Caco-2 (cell line): Measurements from ENCODE around the gene LMOD2. TPM values are rescaled to one million over a fixed set of nuclear protein-coding genes. Genes with fewer than 3 reads are reported as not detected.

Source experiments
- BruUV-seq: library from RNA; stranded (reverse); fragments of 400-500 nt; replicated peaks from 2 replicates; lab custom pipeline; 2021; lab: Mats Ljungman, UMichigan
- CTCF ChIA-PET: fragments of 300-600 bp; sonication (Branson Sonifier 250); formaldehyde crosslinking; loops from one replicate; lab custom pipeline; 2022; ENCODE audit warnings: antibody characterized with exemption; lab: Charles Lee
- POLR2A ChIA-PET: fragments of 300-600 bp; sonication (Branson Sonifier 250); formaldehyde crosslinking; loops from one replicate; lab custom pipeline; 2022; ENCODE audit warnings: antibody characterized with exemption; lab: Charles Lee
- DNase-seq, 2 experiments: peaks; one replicate each; pipeline versions ENCODE4 v3.0.0 to v3.0.0-alpha.2; 2020 to 2022
- H3K27me3 ChIP-seq: replicated peaks from 2 replicates; pipeline ENCODE4 v1.6.0; 2011; ENCODE audit warnings: low read length; ENCODE audit not compliant: control insufficient read depth, insufficient read depth
- H3K36me3 ChIP-seq: 2 replicates; pipeline ENCODE4 v1.5.1; 2011; ENCODE audit warnings: low read length; ENCODE audit not compliant: control insufficient read depth, insufficient read depth
- H3K4me1 ChIP-seq: fragments of 250-450 bp; sonication (Bioruptor Pico); 2 replicates; pipeline ENCODE4 v1.5.1; 2020; ENCODE audit warnings: mild to moderate bottlenecking
- H3K4me3 ChIP-seq: 2 replicates; pipeline ENCODE4 v1.5.1; 2011; ENCODE audit warnings: low read depth, mild to moderate bottlenecking, control low read depth, low read length
- H3K9me3 ChIP-seq: fragments of 250-450 bp; sonication (Bioruptor Pico); 2 replicates; pipeline ENCODE4 v1.5.1; 2020; ENCODE audit warnings: mild to moderate bottlenecking, moderate library complexity
- H3K27ac Mint-ChIP-seq: one replicate; pipeline ENCODE4 v1.8.0; 2022; ENCODE audit warnings: mixed read lengths; ENCODE audit not compliant: unreplicated experiment
- H3K27me3 Mint-ChIP-seq: one replicate; pipeline ENCODE4 v1.8.0; 2022; ENCODE audit warnings: mixed read lengths; ENCODE audit not compliant: insufficient read depth, unreplicated experiment
- H3K36me3 Mint-ChIP-seq: one replicate; pipeline ENCODE4 v1.8.0; 2022; ENCODE audit warnings: mild to moderate bottlenecking, mixed read lengths; ENCODE audit not compliant: insufficient read depth, unreplicated experiment
- H3K4me1 Mint-ChIP-seq: one replicate; pipeline ENCODE4 v1.8.0; 2022; ENCODE audit warnings: low read depth, mixed read lengths; ENCODE audit not compliant: unreplicated experiment
- H3K4me3 Mint-ChIP-seq: one replicate; pipeline ENCODE4 v1.8.0; 2022; ENCODE audit warnings: mild to moderate bottlenecking, moderate library complexity, mixed read lengths; ENCODE audit not compliant: unreplicated experiment
- H3K9me3 Mint-ChIP-seq: one replicate; pipeline ENCODE4 v1.8.0; 2022; ENCODE audit warnings: mixed read lengths; ENCODE audit not compliant: unreplicated experiment
- CTCF ChIP-seq, 2 experiments: fragments of 200-600 bp in 1 of 2; IDR thresholded peaks; 1 replicate in 1 of 2; 2 replicates in 1 of 2; pipeline versions ENCODE4 v1.5.1 to v1.8.0; 2011 to 2022; ENCODE audit warnings: antibody characterized with exemption in 1 of 2, control low read depth in 1 of 2, inconsistent platforms in 1 of 2, low read depth in 1 of 2, low read length in 1 of 2, mild to moderate bottlenecking in 1 of 2, moderate library complexity in 1 of 2; ENCODE audit not compliant: insufficient read depth in 1 of 2, severe bottlenecking in 1 of 2, unreplicated experiment in 1 of 2
- intact Hi-C: fragments of 100-400 bp; cut with micrococcal nuclease; formaldehyde crosslinking; loops from one replicate; pipeline ENCODE4 v1.10.0; 2022; ENCODE audit not compliant: unreplicated experiment
- total RNA-seq: library from RNA; stranded (reverse); gene quantifications from 2 replicates; pipeline ENCODE4 v1.2.3, GENCODE V29; 2022

LMOD2 gene
- total RNA-seq, 1 experiment from 2014 or later = not detected

GRCh38 chr7:123624527-123625183, 31.0 kb upstream of the LMOD2 start:
- Histone ChIP-seq H3K36me3 (no peaks in the 10 kb centered on the region), H3K9me3 (no peaks in the 10 kb centered on the region), H3K27me3 (no peaks in the 10 kb centered on the region), H3K4me1 (peaks cover 9% of the 10 kb centered on the region), H3K4me3 (no peak overlapping the region)
- Mint-ChIP-seq H3K9me3 (peaks cover 12% of the 10 kb centered on the region), H3K36me3 (no peaks in the 10 kb centered on the region), H3K27ac (no peak overlapping the region), H3K4me1 (peaks cover 19% of the 10 kb centered on the region), H3K27me3 (no peaks in the 10 kb centered on the region), H3K4me3 (no peak overlapping the region)
- ChIA-PET CTCF (interaction anchor here (1.3 kb wide), 1 partner anchor 12 kb away, joined by 6 read pairs; no protein-coding TSS in a partner anchor), POLR2A (no interaction called here)
- DNase-seq = peak; percentile 31 to 47
- BruUV-seq = no TSS peak
- TF ChIP-seq CTCF (IDR thresholded peaks at IDR 0.05; ENCODE audit: insufficient read depth in 1 of 2, low read depth in 1 of 2, low read length in 1 of 2, severe bottlenecking in 1 of 2, unreplicated experiment in 1 of 2) = peak in 1 of 2 experiments; percentile 24
- intact Hi-C loops = no loop called here

- no peak for TF ChIP-seq CTCF (IDR thresholded peaks at IDR 0.05; ENCODE audit: insufficient read depth in 1 of 2, low read depth in 1 of 2, low read length in 1 of 2, severe bottlenecking in 1 of 2, unreplicated experiment in 1 of 2)
- ChIA-PET CTCF (interaction anchor here (1.3 kb wide), 1 partner anchor 12 kb away, joined by 6 read pairs; no protein-coding TSS in a partner anchor), POLR2A (no interaction called here)
- Mint-ChIP-seq H3K4me1 (peaks cover 19% of the 10 kb centered on the region), H3K9me3 (peaks cover 12% of the 10 kb centered on the region), H3K27me3 (no peaks in the 10 kb centered on the region), H3K27ac (no peak overlapping the region), H3K4me3 (no peak overlapping the region), H3K36me3 (no peaks in the 10 kb centered on the region)
- DNase-seq = no peak
- Histone ChIP-seq H3K4me1 (peaks cover 9% of the 10 kb centered on the region), H3K36me3 (no peaks in the 10 kb centered on the region), H3K27me3 (no peaks in the 10 kb centered on the region), H3K9me3 (no peaks in the 10 kb centered on the region), H3K4me3 (no peak overlapping the region)
- intact Hi-C loops = no loop called here
- BruUV-seq = no TSS peak
Measured at GRCh38 chr7:123625254-123625653, 30.4 kb upstream of the LMOD2 start.

GRCh38 chr7:123627851-123628250, 27.8 kb upstream of the LMOD2 start:
- POLR2A ChIA-PET = no interaction called here

More at GRCh38 chr7:123627851-123628250, 27.8 kb upstream of the LMOD2 start:
- intact Hi-C loops = no loop called here
- no peaks in the 10 kb centered on the region for H3K9me3 ChIP-seq
- CTCF ChIA-PET = no interaction called here
- no peak overlapping the region for H3K4me3 Mint-ChIP-seq
- BruUV-seq = no TSS peak
- H3K4me1 ChIP-seq = peaks cover 3% of the 10 kb centered on the region; the same call in 1 of the 2 replicates
- peaks cover 18% of the 10 kb centered on the region for H3K4me1 Mint-ChIP-seq
- peaks cover 12% of the 10 kb centered on the region for H3K9me3 Mint-ChIP-seq
- no peaks in the 10 kb centered on the region for H3K27me3 Mint-ChIP-seq
- H3K36me3 ChIP-seq = no peaks in the 10 kb centered on the region
- no peak overlapping the region for H3K4me3 ChIP-seq
- TF ChIP-seq CTCF (IDR thresholded peaks at IDR 0.05; ENCODE audit: insufficient read depth in 1 of 2, low read depth in 1 of 2, low read length in 1 of 2, severe bottlenecking in 1 of 2, unreplicated experiment in 1 of 2) = no peak
- no peak for DNase-seq
- no peaks in the 10 kb centered on the region for H3K36me3 Mint-ChIP-seq
- no peak overlapping the region for H3K27ac Mint-ChIP-seq
- no peaks in the 10 kb centered on the region for H3K27me3 ChIP-seq
